ENCODE measurements around the gene PROCA1.

Gene PROCA1

GRCh38 chr17:28746611-28747050 lies 34.9 kb upstream of the PROCA1 start:
- Histone ChIP-seq H2BK120ac (ENCODE audit: insufficient read depth, low read length, poor library complexity) (peak overlapping the region; percentile 59), H3K9ac (ENCODE audit: low read length) (no peak overlapping the region), H3K4me1 (ENCODE audit: control insufficient read depth in 1 of 2, insufficient read depth in 2 of 2, low read length in 2 of 2) (peaks cover 32 to 41% of the 10 kb centered on the region in 2 experiments), H3K36me3 (ENCODE audit: control insufficient read depth in 1 of 2, insufficient read depth in 2 of 2, low read length in 2 of 2) (peaks cover 52 to 66% of the 10 kb centered on the region in 2 experiments), H4K91ac (ENCODE audit: low read depth, low read length) (peak overlapping the region; percentile 99), H2AK5ac (ENCODE audit: low read length) (peak overlapping the region; percentile 75), H3K27ac (ENCODE audit: low read depth, low read length) (peak overlapping the region; percentile 100), H3K79me2 (ENCODE audit: control insufficient read depth, insufficient read depth, low read length, poor library complexity) (peaks cover 35% of the 10 kb centered on the region), H4K8ac (ENCODE audit: low read depth, low read length) (peak overlapping the region; percentile 75), H2AFZ (ENCODE audit: insufficient read depth, low read length, poor library complexity) (no peak overlapping the region), H3K4me2 (ENCODE audit: low read length) (peak overlapping the region; percentile 66), H3K79me1 (ENCODE audit: low read length) (peaks cover 51% of the 10 kb centered on the region), H2BK12ac (ENCODE audit: low read length) (peak overlapping the region; percentile 73), H3K4ac (ENCODE audit: low read depth, low read length) (peak overlapping the region; percentile 66), H3K9me3 (ENCODE audit: insufficient read depth, low read depth, low read length) (peaks cover 2% of the 10 kb centered on the region), H4K12ac (ENCODE audit: low read depth, low read length) (peak overlapping the region; percentile 56), H3K14ac (ENCODE audit: low read length) (peak overlapping the region; percentile 90), H3K23ac (ENCODE audit: low read length) (no peak overlapping the region), H3K18ac (ENCODE audit: low read length) (peak overlapping the region; percentile 89), H3K27me3 (ENCODE audit: insufficient read depth, low read length) (no peaks in the 10 kb centered on the region), H3K4me3 (ENCODE audit: low read depth, low read length) (peak overlapping the region; percentile 27), H2BK5ac (ENCODE audit: low read depth, low read length, poor library complexity) (peak overlapping the region; percentile 95)
- peak; percentile 65 to 76 for DNase-seq
- WGBS (ENCODE audit: extremely low coverage, insufficient coverage, insufficient read length), result no CpG with 5 or more reads among the region's 5 CpGs

GRCh38 chr17:28745786-28746411 lies 34.2 kb upstream of the PROCA1 start:
- Histone ChIP-seq H3K4me3 (ENCODE audit: low read depth, low read length) (peak overlapping the region; percentile 96), H2AFZ (ENCODE audit: insufficient read depth, low read length, poor library complexity) (peak overlapping the region; percentile 37), H4K91ac (ENCODE audit: low read depth, low read length) (peak overlapping the region; percentile 99), H3K36me3 (ENCODE audit: control insufficient read depth in 1 of 2, insufficient read depth in 2 of 2, low read length in 2 of 2) (peaks cover 46 to 59% of the 10 kb centered on the region in 2 experiments), H3K4ac (ENCODE audit: low read depth, low read length) (peak overlapping the region; percentile 99), H3K23ac (ENCODE audit: low read length) (no peak overlapping the region), H3K79me1 (ENCODE audit: low read length) (peaks cover 51% of the 10 kb centered on the region), H3K18ac (ENCODE audit: low read length) (peak overlapping the region; percentile 96), H2AK5ac (ENCODE audit: low read length) (peak overlapping the region; percentile 89), H3K9me3 (ENCODE audit: insufficient read depth, low read depth, low read length) (peaks cover 2% of the 10 kb centered on the region), H4K8ac (ENCODE audit: low read depth, low read length) (peak overlapping the region; percentile 75), H4K12ac (ENCODE audit: low read depth, low read length) (peak overlapping the region; percentile 34), H3K14ac (ENCODE audit: low read length) (peak overlapping the region; percentile 90), H2BK12ac (ENCODE audit: low read length) (peak overlapping the region; percentile 83), H3K4me1 (ENCODE audit: control insufficient read depth in 1 of 2, insufficient read depth in 2 of 2, low read length in 2 of 2) (peaks cover 32 to 41% of the 10 kb centered on the region in 2 experiments), H2BK5ac (ENCODE audit: low read depth, low read length, poor library complexity) (peak overlapping the region; percentile 95), H3K9ac (ENCODE audit: low read length) (peak overlapping the region; percentile 59), H3K79me2 (ENCODE audit: control insufficient read depth, insufficient read depth, low read length, poor library complexity) (peaks cover 35% of the 10 kb centered on the region), H2BK120ac (ENCODE audit: insufficient read depth, low read length, poor library complexity) (peak overlapping the region; percentile 95), H3K27ac (ENCODE audit: low read depth, low read length) (peak overlapping the region; percentile 100), H3K27me3 (ENCODE audit: insufficient read depth, low read length) (no peaks in the 10 kb centered on the region), H3K4me2 (ENCODE audit: low read length) (peak overlapping the region; percentile 66)
- DNase-seq, result peak; percentile 98
- no CpG with 5 or more reads among the region's 4 CpGs for WGBS (ENCODE audit: extremely low coverage, insufficient coverage, insufficient read length)

- peak overlapping the region; percentile 79 for H4K12ac ChIP-seq (ENCODE audit: low read depth, low read length)
- H3K9ac ChIP-seq (ENCODE audit: low read length), result peak overlapping the region; percentile 98
- H3K18ac ChIP-seq (ENCODE audit: low read length), result peak overlapping the region; percentile 97
- peak overlapping the region; percentile 66 for H3K4me2 ChIP-seq (ENCODE audit: low read length)
- peak overlapping the region; percentile 96 for H3K4me3 ChIP-seq (ENCODE audit: low read depth, low read length)
- peak overlapping the region; percentile 71 for H2AFZ ChIP-seq (ENCODE audit: insufficient read depth, low read length, poor library complexity)
- peak overlapping the region; percentile 96 for H2BK5ac ChIP-seq (ENCODE audit: low read depth, low read length, poor library complexity)
- peak; percentile 48 to 54 for DNase-seq
- H3K27ac ChIP-seq (ENCODE audit: low read depth, low read length), result peak overlapping the region; percentile 100
- peak overlapping the region; percentile 92 for H4K8ac ChIP-seq (ENCODE audit: low read depth, low read length)
- H3K4ac ChIP-seq (ENCODE audit: low read depth, low read length), result peak overlapping the region; percentile 99
- H3K79me1 ChIP-seq (ENCODE audit: low read length), result peaks cover 51% of the 10 kb centered on the region
- H2BK12ac ChIP-seq (ENCODE audit: low read length), result peak overlapping the region; percentile 83
- peak overlapping the region; percentile 98 for H2AK5ac ChIP-seq (ENCODE audit: low read length)
- H3K27me3 ChIP-seq (ENCODE audit: insufficient read depth, low read length), result no peaks in the 10 kb centered on the region
- peaks cover 5% of the 10 kb centered on the region for H3K9me3 ChIP-seq (ENCODE audit: insufficient read depth, low read depth, low read length)
- peak overlapping the region; percentile 76 for H3K23ac ChIP-seq (ENCODE audit: low read length)
- peak overlapping the region; percentile 98 for H3K14ac ChIP-seq (ENCODE audit: low read length)
- H4K91ac ChIP-seq (ENCODE audit: low read depth, low read length), result peak overlapping the region; percentile 99
- H3K4me1 ChIP-seq (ENCODE audit: control insufficient read depth in 1 of 2, insufficient read depth in 2 of 2, low read length in 2 of 2), result peaks cover 32 to 41% of the 10 kb centered on the region in 2 experiments
- peaks cover 43 to 51% of the 10 kb centered on the region in 2 experiments for H3K36me3 ChIP-seq (ENCODE audit: control insufficient read depth in 1 of 2, insufficient read depth in 2 of 2, low read length in 2 of 2)
- no CpG with 5 or more reads among the region's 31 CpGs for WGBS (ENCODE audit: extremely low coverage, insufficient coverage, insufficient read length)
- peaks cover 35% of the 10 kb centered on the region for H3K79me2 ChIP-seq (ENCODE audit: control insufficient read depth, insufficient read depth, low read length, poor library complexity)
- peak overlapping the region; percentile 98 for H2BK120ac ChIP-seq (ENCODE audit: insufficient read depth, low read length, poor library complexity)
These were observed 33.5 kb upstream of the PROCA1 start for GRCh38 chr17:28744972-28745785.

All from trophoblast cell (in vitro differentiated cells and primary cell).